GM12801 (cell line): Measurements from ENCODE around the gene SLC35E2B.

Experiments used
- TF ChIP-seq, protein P1 (sequence below): IDR thresholded peaks from one replicate; pipeline ENCODE4 v1.5.1; 2011; ENCODE audit warnings: control low read depth; ENCODE audit not compliant: insufficient read length; ENCODE audit errors: extremely low read depth

Gene SLC35E2B

DNA sequence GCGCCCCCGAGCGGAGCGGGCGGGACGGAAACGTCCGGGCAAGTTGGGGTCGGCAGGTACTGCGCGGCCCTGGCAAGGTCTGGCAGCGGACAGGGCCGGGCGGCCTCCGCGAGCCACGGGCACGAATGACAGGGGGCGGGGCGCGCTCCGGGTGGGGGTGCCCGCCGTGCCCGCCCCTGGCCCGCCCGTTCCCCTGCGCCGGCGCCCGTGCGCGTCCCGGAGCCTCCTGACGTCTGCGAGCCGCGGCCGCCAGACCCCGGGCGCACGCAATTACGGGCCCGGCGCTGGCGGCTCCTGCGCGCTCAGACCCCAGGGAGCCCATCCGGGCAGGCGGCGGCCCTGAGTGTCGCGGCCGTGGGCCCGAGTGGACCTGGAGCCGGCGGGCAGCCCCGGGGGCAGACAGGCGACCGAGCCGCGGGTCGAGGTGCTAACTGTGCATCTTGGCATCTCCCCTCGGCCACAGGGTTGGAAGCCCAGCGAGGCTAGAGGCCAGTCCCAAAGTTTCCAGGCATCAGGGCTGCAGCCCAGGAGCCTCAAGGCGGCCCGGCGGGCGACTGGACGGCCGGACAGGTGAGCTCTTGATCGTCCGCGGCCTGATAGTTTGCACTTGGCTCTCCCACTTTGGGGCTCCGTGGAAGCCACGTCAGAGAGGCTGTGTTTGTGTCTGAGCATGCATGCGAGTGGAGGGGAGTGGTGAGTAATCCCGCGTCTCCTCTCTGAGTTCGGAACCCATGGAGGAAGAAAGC, 76.4 kb downstream of the SLC35E2B start:
- TF ChIP-seq, protein P1, sequence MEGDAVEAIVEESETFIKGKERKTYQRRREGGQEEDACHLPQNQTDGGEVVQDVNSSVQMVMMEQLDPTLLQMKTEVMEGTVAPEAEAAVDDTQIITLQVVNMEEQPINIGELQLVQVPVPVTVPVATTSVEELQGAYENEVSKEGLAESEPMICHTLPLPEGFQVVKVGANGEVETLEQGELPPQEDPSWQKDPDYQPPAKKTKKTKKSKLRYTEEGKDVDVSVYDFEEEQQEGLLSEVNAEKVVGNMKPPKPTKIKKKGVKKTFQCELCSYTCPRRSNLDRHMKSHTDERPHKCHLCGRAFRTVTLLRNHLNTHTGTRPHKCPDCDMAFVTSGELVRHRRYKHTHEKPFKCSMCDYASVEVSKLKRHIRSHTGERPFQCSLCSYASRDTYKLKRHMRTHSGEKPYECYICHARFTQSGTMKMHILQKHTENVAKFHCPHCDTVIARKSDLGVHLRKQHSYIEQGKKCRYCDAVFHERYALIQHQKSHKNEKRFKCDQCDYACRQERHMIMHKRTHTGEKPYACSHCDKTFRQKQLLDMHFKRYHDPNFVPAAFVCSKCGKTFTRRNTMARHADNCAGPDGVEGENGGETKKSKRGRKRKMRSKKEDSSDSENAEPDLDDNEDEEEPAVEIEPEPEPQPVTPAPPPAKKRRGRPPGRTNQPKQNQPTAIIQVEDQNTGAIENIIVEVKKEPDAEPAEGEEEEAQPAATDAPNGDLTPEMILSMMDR = no peak

DNA sequence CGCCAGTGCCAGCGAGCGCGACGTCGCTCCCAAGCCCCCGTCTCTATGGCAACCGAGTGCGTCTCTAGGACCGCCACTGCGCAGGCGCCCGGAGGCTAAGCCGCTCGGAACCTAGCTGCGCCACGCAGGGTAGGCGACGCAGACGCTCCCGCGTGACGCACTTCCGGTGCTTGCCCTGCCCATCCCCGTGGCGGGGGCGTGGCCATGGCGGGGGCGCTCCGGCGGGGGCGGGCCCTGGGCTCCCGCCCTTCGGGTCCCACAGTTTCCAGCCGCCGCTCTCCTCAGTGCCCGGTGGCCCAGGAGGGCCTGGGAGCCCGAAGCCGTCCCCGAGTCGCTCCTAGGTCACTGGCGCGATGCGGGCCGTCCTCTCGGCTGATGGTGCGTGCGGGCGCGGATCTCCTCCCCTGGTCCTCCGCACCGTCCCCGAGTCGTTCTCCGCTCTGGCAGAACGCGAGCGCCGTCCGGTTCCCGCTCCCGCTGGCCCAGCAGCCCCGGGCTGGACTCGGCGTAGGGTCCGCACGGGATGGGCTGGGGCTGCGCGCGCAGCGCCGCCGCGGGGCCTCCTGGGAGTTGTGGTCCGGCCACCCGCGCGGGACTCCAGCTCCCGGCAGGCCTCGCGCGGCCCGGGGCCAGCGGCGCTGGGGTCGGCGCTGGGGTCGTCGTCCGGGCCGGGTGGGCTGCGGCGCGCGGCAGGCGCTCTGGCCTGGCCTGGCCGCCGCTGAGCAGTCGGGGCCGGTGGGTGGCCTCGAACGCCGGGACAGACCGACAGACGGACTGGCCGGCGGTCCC, 77.1 kb downstream of the SLC35E2B start, which contains the start of gene MIB2:
MIB2 (plus strand) TSS at position 245 of the 789 bp plus-strand sequence. CDS start 7,953 bp downstream, outside the sequence.
- TF ChIP-seq, protein P1 = no peak

DNA sequence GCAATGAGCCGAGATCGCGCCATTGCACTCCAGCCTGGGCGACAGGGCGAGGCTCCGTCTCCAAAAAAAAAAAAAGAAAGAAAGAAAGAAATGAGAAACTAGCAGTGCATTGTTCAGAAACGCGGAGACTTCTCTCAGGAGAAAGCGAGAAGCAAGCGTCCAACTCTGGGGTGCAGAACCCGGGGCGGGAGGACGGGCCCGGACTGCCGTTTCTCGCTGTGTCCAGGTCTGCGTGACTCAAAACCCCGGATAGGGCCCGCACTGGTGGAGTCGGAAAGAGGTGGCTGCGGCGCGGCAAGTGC, 77.7 kb downstream of the SLC35E2B start:
- TF ChIP-seq, protein P1 = no peak

DNA sequence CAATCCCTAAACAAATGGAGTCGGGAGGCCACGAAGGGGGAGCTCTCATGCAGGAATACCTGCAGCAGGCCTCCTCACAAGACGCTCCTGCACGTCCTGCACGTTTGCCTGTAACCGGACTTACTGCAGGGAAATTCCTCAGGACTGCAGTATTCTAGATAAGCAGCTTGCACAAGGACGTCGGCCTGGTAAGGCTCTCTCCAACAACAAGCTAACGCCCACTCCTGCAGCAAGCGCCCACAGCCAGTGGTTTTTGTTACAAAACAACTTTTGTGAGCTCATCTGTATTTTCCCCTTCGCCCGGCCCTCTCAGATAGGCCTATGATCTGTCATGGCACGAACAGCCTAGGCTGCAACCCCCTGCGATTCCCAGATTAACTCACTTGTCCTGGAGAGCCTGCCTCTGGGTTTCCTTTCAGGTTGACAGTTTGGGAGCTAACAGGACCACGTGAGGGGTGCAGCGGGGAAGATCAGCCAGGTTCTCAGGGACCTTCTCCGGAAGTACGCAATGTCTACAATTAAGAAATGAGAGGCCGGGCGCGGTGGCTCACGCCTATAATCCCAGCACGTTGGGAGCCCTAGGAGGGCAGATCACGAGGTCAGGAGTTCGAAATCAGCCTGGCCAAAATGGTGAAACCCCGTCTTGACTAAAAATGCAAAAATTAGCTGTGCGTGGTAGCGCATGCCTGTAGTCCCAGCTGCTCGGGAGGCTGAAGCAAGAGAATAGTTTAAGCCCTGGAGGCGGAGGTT, 78.2 kb downstream of the SLC35E2B start:
- TF ChIP-seq, protein P1 = no peak

DNA sequence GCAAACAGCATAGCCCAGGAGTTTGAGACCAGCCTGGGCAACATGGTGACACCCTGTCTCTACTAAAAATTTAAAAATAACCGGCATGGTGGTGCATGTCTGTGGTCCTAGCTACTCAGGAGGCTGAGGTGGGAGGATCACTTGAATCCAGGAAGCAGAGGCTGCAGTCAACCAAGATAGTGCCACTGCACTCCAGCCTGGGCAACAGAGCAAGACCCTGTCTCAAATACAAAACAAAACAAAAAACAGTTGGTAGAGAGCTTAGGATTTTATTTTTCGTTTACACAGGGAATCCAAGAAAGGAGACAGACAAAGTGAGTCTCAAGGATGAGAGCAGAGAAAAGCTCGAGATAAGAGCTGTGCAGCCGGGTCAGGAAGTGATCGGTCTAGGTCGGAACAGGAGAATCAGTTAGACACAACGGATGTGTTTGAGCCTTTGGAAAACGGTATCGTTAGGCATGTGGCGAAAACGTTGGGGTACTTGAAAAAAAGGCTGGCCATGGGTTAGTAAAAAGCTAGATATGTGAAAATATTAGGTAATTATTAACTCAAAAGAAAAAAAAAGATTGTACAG, 79.0 kb downstream of the SLC35E2B start:
- TF ChIP-seq, protein P1 = no peak

DNA sequence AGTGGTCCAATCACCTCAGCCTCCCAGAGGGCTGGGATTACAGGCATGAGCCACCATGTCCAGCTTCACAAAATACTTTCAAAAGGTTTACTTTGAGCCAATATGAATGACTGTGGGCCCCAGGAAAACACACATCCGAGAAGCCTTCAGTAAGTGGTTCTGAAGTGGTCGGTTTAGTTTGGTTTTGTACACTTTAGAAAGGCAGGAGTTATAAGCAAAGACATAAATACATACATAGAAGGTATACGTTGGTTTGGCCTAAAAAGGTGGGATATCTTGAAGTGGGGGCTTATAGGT, 80.5 kb downstream of the SLC35E2B start:
- TF ChIP-seq, protein P1 = no peak

DNA sequence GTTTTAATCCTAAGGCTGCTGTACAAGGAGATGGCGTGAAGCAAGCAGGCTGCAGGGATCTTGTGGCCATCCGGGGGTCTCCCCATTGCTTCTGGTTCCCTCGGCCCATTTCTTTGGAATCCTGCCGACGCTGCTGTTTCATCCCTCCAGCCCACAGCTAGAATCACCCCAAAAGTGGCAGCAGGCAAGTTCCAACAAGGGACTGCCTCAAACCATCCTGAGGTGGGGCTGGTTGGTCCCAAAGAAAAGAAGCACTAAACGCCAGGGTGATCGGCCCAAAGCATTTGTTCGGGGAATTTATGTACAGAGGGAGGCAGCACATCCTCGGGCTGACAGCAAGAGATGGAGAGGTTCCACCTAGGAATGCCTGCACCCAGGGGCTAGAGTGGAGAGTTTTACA, 81.8 kb downstream of the SLC35E2B start:
- TF ChIP-seq, protein P1 = no peak
